Loucy (cell line): Measurements from ENCODE around the gene PSME2.

ENCODE experiments used
- H2AFZ ChIP-seq: fragments of 200-600 bp; sonication (generic); 2 replicates; pipeline ENCODE4 v1.6.0; 2016; ENCODE audit warnings: antibody characterized with exemption, mild to moderate bottlenecking, low read length, moderate library complexity
- H3F3A ChIP-seq: fragments of 200-600 bp; 2 replicates; pipeline ENCODE4 v1.6.0; 2016; ENCODE audit warnings: antibody characterized with exemption, low read depth, mild to moderate bottlenecking
- H3K27me3 ChIP-seq: fragments of 200-600 bp; sonication (generic); 2 replicates; pipeline ENCODE4 v1.6.1; 2014; ENCODE audit warnings: low read length, mild to moderate bottlenecking; ENCODE audit not compliant: insufficient read depth, poor library complexity, severe bottlenecking
- H3K36me3 ChIP-seq: fragments of 200-600 bp; sonication (generic); 2 replicates; pipeline ENCODE4 v1.6.1; 2016; ENCODE audit warnings: low read length; ENCODE audit not compliant: insufficient read depth
- H3K4me1 ChIP-seq: fragments of 200-600 bp; sonication (generic); 2 replicates; pipeline ENCODE4 v1.5.1; 2014; ENCODE audit warnings: low read length, mild to moderate bottlenecking; ENCODE audit not compliant: insufficient read depth, poor library complexity, severe bottlenecking
- H3K4me2 ChIP-seq: fragments of 200-600 bp; sonication (generic); 2 replicates; pipeline ENCODE4 v1.6.0; 2014; ENCODE audit warnings: antibody characterized with exemption, low read length, low read depth, mild to moderate bottlenecking; ENCODE audit not compliant: poor library complexity, severe bottlenecking
- H3K4me3 ChIP-seq: fragments of 200-600 bp; sonication (generic); 2 replicates; pipeline ENCODE4 v1.5.1; 2014; ENCODE audit warnings: low read length, mild to moderate bottlenecking, mixed read lengths; ENCODE audit not compliant: poor library complexity, severe bottlenecking
- H3K79me2 ChIP-seq: fragments of 200-600 bp; sonication (generic); 2 replicates; pipeline ENCODE4 v1.6.1; 2014; ENCODE audit warnings: low read length; ENCODE audit not compliant: insufficient read depth
- H3K9ac ChIP-seq: fragments of 200-600 bp; sonication (generic); 2 replicates; pipeline ENCODE4 v1.6.0; 2014; ENCODE audit warnings: mild to moderate bottlenecking, low read depth, low read length, moderate library complexity; ENCODE audit not compliant: poor library complexity, severe bottlenecking
- H3K9me2 ChIP-seq: fragments of 200-600 bp; sonication (generic); replicated peaks from 2 replicates; pipeline ENCODE4 v1.6.1; 2016; ENCODE audit warnings: low read depth, low read length, mixed read lengths
- H3K9me3 ChIP-seq: fragments of 200-600 bp; sonication (generic); 2 replicates; pipeline ENCODE4 v1.6.1; 2014; ENCODE audit warnings: mild to moderate bottlenecking, antibody characterized with exemption, low read length, low read depth; ENCODE audit not compliant: insufficient read depth
- H4K20me1 ChIP-seq: fragments of 200-600 bp; sonication (generic); 2 replicates; pipeline ENCODE4 v1.6.0; 2014; ENCODE audit warnings: antibody characterized with exemption, low read length, mild to moderate bottlenecking; ENCODE audit not compliant: insufficient read depth, poor library complexity, severe bottlenecking
- EZH2phosphoT487 ChIP-seq: fragments of 200-600 bp; IDR thresholded peaks from 2 replicates; pipeline ENCODE4 v1.6.1; 2018; ENCODE audit warnings: antibody characterized with exemption, mild to moderate bottlenecking, moderate library complexity, borderline replicate concordance
- TF ChIP-seq, protein P1 (sequence below): fragments of 200-600 bp; sonication (generic); conservative IDR thresholded peaks from 2 replicates; pipeline ENCODE4 v1.5.1; 2014; ENCODE audit warnings: mild to moderate bottlenecking, antibody characterized with exemption, low read length

PSME2 gene

DNA sequence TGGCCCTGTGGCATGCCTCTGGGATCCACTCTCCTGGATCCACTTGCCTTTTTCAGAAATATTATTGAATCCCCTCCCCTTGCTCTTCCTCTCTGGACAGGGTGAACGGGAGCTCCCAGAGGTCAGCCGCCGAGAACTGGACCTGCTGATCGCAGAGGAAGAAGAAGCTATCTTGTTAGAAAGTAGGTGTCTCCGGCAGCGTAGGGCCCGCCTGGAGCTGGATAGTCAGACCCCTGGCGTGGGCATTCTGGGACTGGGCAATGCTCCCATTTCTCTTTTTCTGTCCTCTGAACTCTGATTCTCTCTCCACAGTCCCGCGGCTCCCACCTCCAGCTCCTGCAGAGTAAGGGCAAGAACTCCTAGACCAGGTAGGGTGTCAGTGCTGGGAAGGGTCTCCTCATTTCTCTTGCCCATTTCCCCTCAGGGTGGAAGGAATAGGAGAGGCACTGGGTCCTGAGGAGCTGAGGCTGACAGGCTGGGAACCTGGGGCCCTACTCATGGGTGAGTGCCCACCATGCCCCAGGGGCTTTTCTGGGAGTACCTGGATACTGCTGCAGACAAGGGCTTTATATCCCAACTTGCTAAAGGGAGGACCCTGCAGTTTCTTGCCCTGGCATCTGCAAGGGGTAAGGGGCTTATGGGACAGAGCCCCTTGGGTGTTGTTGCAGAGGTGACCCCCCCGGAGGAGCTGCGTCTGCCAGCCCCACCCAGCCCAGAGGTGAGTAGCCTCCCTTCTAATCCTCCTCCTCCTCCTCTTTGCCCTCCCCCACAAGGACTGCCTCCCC lies 30.8 kb upstream of the PSME2 start:
- H3K4me2 ChIP-seq = no peak overlapping the region
- H3K27me3 ChIP-seq = no peaks in the 10 kb centered on the region
- H3K9ac ChIP-seq = no peak overlapping the region
- peaks cover 7% of the 10 kb centered on the region; the same call in 1 of the 2 replicates for H3K36me3 ChIP-seq
- TF ChIP-seq EZH2phosphoT487 = no peak
- TF ChIP-seq, protein P1, sequence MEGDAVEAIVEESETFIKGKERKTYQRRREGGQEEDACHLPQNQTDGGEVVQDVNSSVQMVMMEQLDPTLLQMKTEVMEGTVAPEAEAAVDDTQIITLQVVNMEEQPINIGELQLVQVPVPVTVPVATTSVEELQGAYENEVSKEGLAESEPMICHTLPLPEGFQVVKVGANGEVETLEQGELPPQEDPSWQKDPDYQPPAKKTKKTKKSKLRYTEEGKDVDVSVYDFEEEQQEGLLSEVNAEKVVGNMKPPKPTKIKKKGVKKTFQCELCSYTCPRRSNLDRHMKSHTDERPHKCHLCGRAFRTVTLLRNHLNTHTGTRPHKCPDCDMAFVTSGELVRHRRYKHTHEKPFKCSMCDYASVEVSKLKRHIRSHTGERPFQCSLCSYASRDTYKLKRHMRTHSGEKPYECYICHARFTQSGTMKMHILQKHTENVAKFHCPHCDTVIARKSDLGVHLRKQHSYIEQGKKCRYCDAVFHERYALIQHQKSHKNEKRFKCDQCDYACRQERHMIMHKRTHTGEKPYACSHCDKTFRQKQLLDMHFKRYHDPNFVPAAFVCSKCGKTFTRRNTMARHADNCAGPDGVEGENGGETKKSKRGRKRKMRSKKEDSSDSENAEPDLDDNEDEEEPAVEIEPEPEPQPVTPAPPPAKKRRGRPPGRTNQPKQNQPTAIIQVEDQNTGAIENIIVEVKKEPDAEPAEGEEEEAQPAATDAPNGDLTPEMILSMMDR = no peak
- no peak overlapping the region for H3K4me3 ChIP-seq
- no peaks in the 10 kb centered on the region for H3K79me2 ChIP-seq
- H3F3A ChIP-seq = no peaks in the 10 kb centered on the region
- no peaks in the 10 kb centered on the region for H4K20me1 ChIP-seq
- no peaks in the 10 kb centered on the region for H3K9me3 ChIP-seq
- H2AFZ ChIP-seq = no peak overlapping the region
- no peaks in the 10 kb centered on the region for H3K9me2 ChIP-seq
- no peaks in the 10 kb centered on the region for H3K4me1 ChIP-seq

DNA sequence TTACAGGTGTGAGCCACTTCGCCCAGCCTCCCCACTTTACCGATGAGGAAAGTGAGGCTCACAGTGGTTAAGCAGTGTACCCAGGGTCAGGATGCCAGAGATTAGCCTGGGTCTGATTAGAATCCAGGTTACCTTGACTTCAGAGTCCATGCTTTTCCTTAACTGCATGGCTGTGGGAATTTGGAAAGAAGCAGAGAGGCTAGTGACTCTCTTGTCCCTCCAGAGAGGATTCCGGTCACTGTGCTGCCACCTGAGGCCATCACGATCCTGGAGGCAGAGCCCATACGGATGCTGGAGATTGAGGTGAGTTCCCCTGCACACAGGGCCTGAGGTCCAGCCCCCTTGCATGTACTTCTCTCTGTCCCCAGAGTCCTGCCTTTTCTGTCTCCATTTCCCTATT lies 30.2 kb upstream of the PSME2 start:
- TF ChIP-seq, protein P1 = no peak
- no peak for TF ChIP-seq EZH2phosphoT487
- no peak overlapping the region for H2AFZ ChIP-seq
- H3F3A ChIP-seq = no peaks in the 10 kb centered on the region
- no peaks in the 10 kb centered on the region for H3K4me1 ChIP-seq
- no peaks in the 10 kb centered on the region for H3K27me3 ChIP-seq
- no peaks in the 10 kb centered on the region for H3K79me2 ChIP-seq
- H3K36me3 ChIP-seq = peaks cover 7% of the 10 kb centered on the region; the same call in 1 of the 2 replicates
- no peaks in the 10 kb centered on the region for H3K9me2 ChIP-seq
- H4K20me1 ChIP-seq = no peaks in the 10 kb centered on the region
- no peak overlapping the region for H3K4me3 ChIP-seq
- H3K4me2 ChIP-seq = no peak overlapping the region
- H3K9me3 ChIP-seq = no peaks in the 10 kb centered on the region
- no peak overlapping the region for H3K9ac ChIP-seq

DNA sequence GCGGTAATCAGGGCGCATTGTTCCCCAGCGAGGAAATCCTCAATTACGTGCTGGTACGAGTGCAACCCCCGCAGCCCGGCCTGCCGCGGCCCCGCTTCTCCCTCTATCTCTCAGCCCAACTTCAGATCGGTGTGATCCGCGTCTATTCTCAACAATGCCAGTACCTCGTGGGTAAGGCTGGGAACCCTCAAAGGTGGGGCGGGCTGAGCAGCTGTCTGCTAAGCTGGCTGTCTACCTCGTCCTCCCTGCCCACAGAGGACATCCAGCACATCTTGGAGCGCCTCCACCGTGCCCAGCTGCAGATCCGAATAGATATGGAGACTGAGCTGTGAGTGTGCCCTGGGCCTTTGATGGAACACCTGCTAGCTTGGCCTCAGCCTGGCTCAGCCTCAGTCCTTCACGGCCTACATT lies 26.5 kb upstream of the PSME2 start:
- H3K79me2 ChIP-seq = no peaks in the 10 kb centered on the region
- H3K4me1 ChIP-seq = no peaks in the 10 kb centered on the region
- no peak overlapping the region for H3K4me2 ChIP-seq
- H2AFZ ChIP-seq = no peak overlapping the region
- TF ChIP-seq, protein P1 = no peak
- no peak for TF ChIP-seq EZH2phosphoT487
- no peaks in the 10 kb centered on the region for H3K9me2 ChIP-seq
- H3K4me3 ChIP-seq = no peak overlapping the region
- no peaks in the 10 kb centered on the region for H3K27me3 ChIP-seq
- H3K9me3 ChIP-seq = no peaks in the 10 kb centered on the region
- no peak overlapping the region for H3K9ac ChIP-seq
- no peaks in the 10 kb centered on the region for H3F3A ChIP-seq
- no peaks in the 10 kb centered on the region for H3K36me3 ChIP-seq
- no peaks in the 10 kb centered on the region for H4K20me1 ChIP-seq
